Brain microvascular endothelial cell (primary cell): ENCODE measurements around the gene RNF224.

Experiments used
- DNase-seq: peaks from one replicate; pipeline ENCODE4 v3.0.0-alpha.2; 2020
- H3K27ac ChIP-seq: fragments of 250-450 bp; sonication (Bioruptor Pico); 2 replicates; pipeline ENCODE4 v1.5.1; 2020; ENCODE audit warnings: mild to moderate bottlenecking, moderate library complexity
- H3K27me3 ChIP-seq: fragments of 250-450 bp; sonication (Bioruptor Pico); replicated peaks from 2 replicates; pipeline ENCODE4 v1.5.1; 2020; ENCODE audit warnings: mild to moderate bottlenecking
- H3K36me3 ChIP-seq: fragments of 250-450 bp; sonication (Bioruptor Pico); replicated peaks from 2 replicates; pipeline ENCODE4 v1.5.1; 2020; ENCODE audit warnings: mild to moderate bottlenecking
- H3K4me3 ChIP-seq: 2 replicates; pipeline ENCODE4 v1.5.1; 2011; ENCODE audit warnings: low read depth, mild to moderate bottlenecking, control low read depth, low read length, moderate library complexity
- in situ Hi-C: cut with HindIII; loops from 2 replicates; pipeline ENCODE4 v1.10.0; 2017; ENCODE audit warnings: low sequenced_read_pairs, low pct_ligation_motif_present
- TF ChIP-seq, protein P1 (sequence below): IDR thresholded peaks from 2 replicates; pipeline ENCODE4 v1.5.1; 2011; ENCODE audit warnings: low read depth, mild to moderate bottlenecking, moderate library complexity, low read length, control low read depth, inconsistent platforms; ENCODE audit errors: missing control alignments

Gene RNF224

DNA sequence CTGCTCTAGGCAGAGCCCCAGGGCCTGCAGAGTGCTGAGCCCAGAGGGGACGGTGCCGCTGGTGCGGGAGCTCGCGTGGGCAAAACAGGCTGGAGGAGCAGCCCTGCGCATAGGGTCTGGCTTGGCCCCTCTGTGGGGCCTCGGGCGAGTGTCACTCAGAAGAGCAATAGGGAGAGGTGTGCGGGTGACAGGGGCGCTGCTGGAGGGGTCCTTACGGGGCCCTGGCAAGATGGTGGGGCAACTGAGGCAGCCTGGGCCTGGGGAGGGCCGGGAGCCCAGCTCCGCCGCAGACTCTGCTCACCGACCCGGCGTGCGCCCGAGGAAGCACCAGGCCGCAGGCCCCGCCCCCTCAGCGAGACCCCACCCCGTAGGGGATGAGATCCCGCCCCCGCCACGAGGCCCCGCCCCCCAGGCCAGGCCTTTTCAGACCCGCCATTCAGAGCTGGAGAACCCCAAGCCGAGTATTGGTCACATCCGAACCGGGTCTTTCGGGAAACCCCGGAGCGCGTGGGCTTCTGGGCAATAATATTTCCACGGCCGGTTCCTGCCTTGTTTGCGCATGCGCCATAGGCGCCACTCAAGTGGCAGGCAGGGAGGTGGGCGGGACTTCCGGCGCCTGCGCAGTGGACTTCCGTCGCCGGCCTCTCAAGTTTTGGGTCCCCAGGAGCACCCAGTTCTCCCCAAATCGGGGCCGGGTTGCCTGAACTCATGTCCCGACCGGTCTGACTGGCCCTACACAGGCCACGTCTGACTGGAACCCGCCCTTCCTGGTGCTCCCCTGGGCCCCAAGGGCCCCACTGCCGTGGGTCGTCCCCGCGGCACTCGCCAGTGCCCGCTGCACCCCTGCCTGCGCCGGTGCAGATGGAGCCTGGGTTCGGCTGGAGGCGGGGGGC is 4.0 kb upstream of the RNF224 start:
- Histone ChIP-seq H3K36me3 (no peaks in the 10 kb centered on the region), H3K27me3 (no peaks in the 10 kb centered on the region), H3K4me3 (peak overlapping the region; percentile 77), H3K27ac (peak overlapping the region; percentile 66)
- in situ Hi-C loops = no loop called here
- TF ChIP-seq, protein P1, sequence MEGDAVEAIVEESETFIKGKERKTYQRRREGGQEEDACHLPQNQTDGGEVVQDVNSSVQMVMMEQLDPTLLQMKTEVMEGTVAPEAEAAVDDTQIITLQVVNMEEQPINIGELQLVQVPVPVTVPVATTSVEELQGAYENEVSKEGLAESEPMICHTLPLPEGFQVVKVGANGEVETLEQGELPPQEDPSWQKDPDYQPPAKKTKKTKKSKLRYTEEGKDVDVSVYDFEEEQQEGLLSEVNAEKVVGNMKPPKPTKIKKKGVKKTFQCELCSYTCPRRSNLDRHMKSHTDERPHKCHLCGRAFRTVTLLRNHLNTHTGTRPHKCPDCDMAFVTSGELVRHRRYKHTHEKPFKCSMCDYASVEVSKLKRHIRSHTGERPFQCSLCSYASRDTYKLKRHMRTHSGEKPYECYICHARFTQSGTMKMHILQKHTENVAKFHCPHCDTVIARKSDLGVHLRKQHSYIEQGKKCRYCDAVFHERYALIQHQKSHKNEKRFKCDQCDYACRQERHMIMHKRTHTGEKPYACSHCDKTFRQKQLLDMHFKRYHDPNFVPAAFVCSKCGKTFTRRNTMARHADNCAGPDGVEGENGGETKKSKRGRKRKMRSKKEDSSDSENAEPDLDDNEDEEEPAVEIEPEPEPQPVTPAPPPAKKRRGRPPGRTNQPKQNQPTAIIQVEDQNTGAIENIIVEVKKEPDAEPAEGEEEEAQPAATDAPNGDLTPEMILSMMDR = no peak
- DNase-seq = peak; percentile 98

DNA sequence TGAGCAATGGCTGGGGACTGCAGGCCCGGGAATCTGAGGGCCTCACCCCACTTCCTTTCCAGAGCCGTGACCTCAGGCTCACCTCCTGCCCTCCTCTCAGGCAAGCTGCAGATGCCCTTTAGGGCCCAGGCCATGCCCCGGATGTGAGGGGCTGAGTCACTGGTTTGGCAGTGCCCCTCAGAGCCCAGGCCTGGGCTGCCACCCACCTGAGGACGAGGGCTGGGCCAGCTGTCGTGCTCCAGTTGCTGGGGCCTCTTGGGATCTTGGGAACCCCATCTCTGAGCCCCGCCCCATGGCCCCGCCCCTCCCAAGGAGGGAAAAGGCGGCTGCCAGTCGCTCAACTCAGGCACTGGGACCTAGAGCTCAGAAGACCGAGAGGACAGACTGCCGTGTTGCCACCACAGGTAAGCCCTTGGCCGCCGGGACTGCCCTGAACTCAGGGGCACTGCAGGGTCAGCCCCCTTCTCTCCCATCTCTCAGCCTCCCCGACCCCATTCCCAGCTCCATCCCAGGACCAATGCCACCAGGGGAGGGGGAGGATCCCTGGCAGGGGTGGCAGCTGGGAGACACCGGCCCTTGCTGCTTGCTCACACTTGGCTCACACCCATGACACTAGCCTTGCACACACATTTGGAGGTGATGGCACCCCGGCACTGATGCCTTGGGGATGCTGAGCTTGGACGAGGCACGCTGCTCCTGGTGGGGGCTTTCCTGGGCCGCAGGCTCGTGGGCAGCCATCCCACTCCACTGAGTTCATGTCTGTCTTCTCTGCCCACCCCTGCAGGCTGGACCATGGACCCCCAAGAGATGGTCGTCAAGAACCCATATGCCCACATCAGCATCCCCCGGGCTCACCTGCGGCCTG is 2.2 kb upstream of the RNF224 start, which contains the start of gene CYSRT1:
CYSRT1 (plus strand) TSS at position 345 of the 865 bp plus-strand sequence; CDS start at position 793, 448 bp downstream.
- Histone ChIP-seq H3K27ac (no peak within 1 kb of the TSS), H3K4me3 (peak within 1 kb of the TSS; percentile 77), H3K27me3 (no peaks in the 10 kb centered on the region), H3K36me3 (no peaks in the 10 kb centered on the region)
- in situ Hi-C loops = no loop called here
- TF ChIP-seq, protein P1 = no peak
- no peak for DNase-seq

DNA sequence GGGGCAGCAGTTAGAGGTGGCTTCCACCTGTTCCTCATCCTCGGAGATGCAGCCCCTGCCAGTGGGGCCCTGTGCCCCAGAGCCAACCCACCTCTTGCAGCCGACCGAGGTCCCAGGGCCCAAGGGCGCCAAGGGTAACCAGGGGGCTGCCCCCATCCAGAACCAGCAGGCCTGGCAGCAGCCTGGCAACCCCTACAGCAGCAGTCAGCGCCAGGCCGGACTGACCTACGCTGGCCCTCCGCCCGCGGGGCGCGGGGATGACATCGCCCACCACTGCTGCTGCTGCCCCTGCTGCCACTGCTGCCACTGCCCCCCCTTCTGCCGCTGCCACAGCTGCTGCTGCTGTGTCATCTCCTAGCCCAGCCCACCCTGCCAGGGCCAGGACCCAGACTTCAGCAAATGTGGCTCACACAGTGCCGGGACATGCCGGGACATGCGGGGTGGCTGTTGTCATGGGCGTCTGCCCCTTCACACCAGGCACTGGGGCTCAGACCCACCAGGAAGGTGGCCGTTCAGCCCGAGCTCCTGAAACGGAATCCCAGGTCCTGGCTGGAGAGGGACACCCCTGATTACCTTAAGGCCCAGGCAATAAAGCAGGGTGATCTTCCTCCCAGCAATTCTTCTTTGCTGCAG is 1.5 kb upstream of the RNF224 start:
- H3K27ac ChIP-seq = no peak overlapping the region
- in situ Hi-C loops = no loop called here
- no peak overlapping the region for H3K4me3 ChIP-seq
- H3K27me3 ChIP-seq = no peaks in the 10 kb centered on the region
- H3K36me3 ChIP-seq = no peaks in the 10 kb centered on the region
- TF ChIP-seq, protein P1 = no peak
- no peak for DNase-seq

DNA sequence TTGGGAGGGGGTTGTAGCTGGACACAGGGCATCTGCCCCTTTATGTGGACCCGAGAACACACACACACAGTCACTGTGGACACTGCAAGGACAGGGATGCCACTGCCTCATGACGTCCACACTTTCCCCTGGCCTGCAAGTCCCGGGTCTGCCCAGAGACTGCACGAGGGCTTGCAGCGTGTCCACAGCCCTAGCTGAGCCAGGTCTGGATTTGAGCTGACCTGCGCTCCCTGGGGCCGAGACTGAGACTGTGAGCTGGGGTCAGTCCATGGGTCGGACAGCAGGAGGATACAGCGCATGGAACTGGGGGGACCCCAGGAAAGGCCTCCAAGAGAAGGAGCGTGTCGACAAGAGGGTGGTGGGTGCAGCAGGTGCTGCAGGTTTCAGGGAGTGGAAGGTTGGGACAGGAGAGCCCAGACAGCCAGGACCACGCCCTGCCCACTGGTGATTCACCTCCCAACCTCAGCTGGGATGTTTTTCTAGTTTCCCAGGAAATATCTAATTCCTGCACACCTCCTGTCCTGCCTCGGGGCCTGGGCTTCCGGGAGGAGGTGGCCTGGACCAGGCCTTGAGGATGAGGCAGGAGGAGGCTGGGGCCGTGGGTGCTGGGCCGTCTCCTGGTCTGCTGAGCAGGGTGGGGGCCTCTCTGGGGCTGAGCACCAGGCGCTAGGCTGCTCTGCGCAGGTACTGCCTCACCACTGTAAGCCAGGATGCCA is 806 bp upstream of the RNF224 start:
- no peak for DNase-seq
- H3K4me3 ChIP-seq = no peak overlapping the region
- in situ Hi-C loops = no loop called here

More for the DNA sequence above, 806 bp upstream of the RNF224 start:
- TF ChIP-seq, protein P1 = no peak
- no peaks in the 10 kb centered on the region for H3K36me3 ChIP-seq
- H3K27me3 ChIP-seq = no peaks in the 10 kb centered on the region
- no peak overlapping the region for H3K27ac ChIP-seq
